HCT116 (cell line): ENCODE results near the gene ZSWIM7.

Experiments
- EZH2 ChIP-seq: fragments of 200-600 bp; sonication (generic); IDR thresholded peaks from 2 replicates; pipeline ENCODE4 v1.6.1; 2017; ENCODE audit warnings: antibody characterized with exemption, mixed run types
- FOSL1 ChIP-seq: IDR thresholded peaks from 2 replicates; pipeline ENCODE4 v1.6.1; 2012; ENCODE audit warnings: low read depth
- TF ChIP-seq, protein P1 (sequence below), 3 experiments: fragments of 200-600 bp in 1 of 3; sonication (generic) in 1 of 3; IDR thresholded peaks in 2 of 3; conservative IDR thresholded peaks in 1 of 3; 2 replicates each; pipeline ENCODE4 v1.5.1; 2012 to 2017; ENCODE audit warnings: low read depth in 2 of 3, low read length in 2 of 3, antibody characterized with exemption in 1 of 3, borderline replicate concordance in 1 of 3, control low read depth in 1 of 3, mild to moderate bottlenecking in 1 of 3, mixed read lengths in 1 of 3, mixed run types in 1 of 3, moderate library complexity in 1 of 3; ENCODE audit not compliant: insufficient read depth in 1 of 3
- TF ChIP-seq, protein P2 (sequence below): IDR thresholded peaks from 2 replicates; pipeline ENCODE4 v1.6.1; 2012

DNA sequence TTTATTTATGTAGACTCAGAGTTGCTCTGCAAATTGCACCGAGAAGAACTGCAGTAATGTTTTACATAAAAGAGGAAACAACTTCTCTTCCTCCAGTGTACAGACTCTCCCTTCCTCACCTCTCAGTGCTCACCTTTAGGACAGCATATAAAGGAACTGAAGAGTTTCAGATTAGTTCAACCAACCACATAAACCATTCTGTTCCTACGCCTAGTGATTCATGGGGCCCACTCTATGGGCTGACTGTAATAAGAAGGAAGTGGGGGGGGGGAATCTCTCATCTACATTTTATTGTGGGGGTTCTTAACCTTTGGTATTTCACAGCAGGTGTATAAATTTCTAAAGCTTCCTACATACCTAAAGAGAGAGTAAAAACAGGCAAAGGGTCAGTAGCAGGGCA is 18.3 kb downstream of the ZSWIM7 start:
- TF ChIP-seq, protein P1, sequence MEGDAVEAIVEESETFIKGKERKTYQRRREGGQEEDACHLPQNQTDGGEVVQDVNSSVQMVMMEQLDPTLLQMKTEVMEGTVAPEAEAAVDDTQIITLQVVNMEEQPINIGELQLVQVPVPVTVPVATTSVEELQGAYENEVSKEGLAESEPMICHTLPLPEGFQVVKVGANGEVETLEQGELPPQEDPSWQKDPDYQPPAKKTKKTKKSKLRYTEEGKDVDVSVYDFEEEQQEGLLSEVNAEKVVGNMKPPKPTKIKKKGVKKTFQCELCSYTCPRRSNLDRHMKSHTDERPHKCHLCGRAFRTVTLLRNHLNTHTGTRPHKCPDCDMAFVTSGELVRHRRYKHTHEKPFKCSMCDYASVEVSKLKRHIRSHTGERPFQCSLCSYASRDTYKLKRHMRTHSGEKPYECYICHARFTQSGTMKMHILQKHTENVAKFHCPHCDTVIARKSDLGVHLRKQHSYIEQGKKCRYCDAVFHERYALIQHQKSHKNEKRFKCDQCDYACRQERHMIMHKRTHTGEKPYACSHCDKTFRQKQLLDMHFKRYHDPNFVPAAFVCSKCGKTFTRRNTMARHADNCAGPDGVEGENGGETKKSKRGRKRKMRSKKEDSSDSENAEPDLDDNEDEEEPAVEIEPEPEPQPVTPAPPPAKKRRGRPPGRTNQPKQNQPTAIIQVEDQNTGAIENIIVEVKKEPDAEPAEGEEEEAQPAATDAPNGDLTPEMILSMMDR (IDR thresholded peaks at IDR 0.05 in 2 of 3, conservative IDR thresholded peaks at IDR 0.05 in 1 of 3; ENCODE audit: borderline replicate concordance in 1 of 3, insufficient read depth in 1 of 3, low read depth in 2 of 3, low read length in 2 of 3): no peak
- no peak for TF ChIP-seq EZH2
- TF ChIP-seq, protein P2, sequence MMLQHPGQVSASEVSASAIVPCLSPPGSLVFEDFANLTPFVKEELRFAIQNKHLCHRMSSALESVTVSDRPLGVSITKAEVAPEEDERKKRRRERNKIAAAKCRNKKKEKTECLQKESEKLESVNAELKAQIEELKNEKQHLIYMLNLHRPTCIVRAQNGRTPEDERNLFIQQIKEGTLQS: no peak
- no peak; the same call in 1 of the 2 replicates for TF ChIP-seq FOSL1
